Measurements from ENCODE around the gene WBP4. TPM values are rescaled to one million over a fixed set of nuclear protein-coding genes. Genes with fewer than 3 reads are reported as not detected.

The WBP4 gene
- 8.4 and 9.4 TPM in 2 replicates for total RNA-seq

GRCh38 chr13:41061075-41061913, at the start of gene WBP4:
WBP4 (plus strand) TSS chr13:41061509; CDS start chr13:41061674, 165 bp downstream.

GRCh38 chr13:41019011-41019487, 42.3 kb upstream of the WBP4 start, which contains the start of gene ELF1:
ELF1 (minus strand) TSS chr13:41019316; CDS start chr13:40982054, 37,262 bp downstream.

GRCh38 chr13:41132512-41133152, 71.3 kb downstream of the WBP4 start, which contains the start of gene KBTBD6:
KBTBD6 (minus strand) TSS chr13:41132802; CDS start chr13:41132511, 291 bp downstream.

Other genes with a start within 250 kb of the WBP4 start
- gene ELF1, start 42.2 kb upstream of the WBP4 start, total RNA-seq, result 49.4 and 85.0 TPM in 2 replicates
- gene KBTBD6, start 71.3 kb downstream of the WBP4 start, total RNA-seq, result 8.8 and 12.9 TPM in 2 replicates
- 5.2 and 7.9 TPM in 2 replicates for gene KBTBD7, start 133.1 kb downstream of the WBP4 start, total RNA-seq
- gene MTRF1, start 202.1 kb downstream of the WBP4 start, total RNA-seq, result 10.1 and 15.3 TPM in 2 replicates
- gene NAA16, start 249.8 kb downstream of the WBP4 start, total RNA-seq, result 7.1 and 12.0 TPM in 2 replicates